ENCODE measurements around the gene DDAH1.

The DDAH1 gene

GRCh38 chr1:85437139-85437538 lies 27.8 kb downstream of the DDAH1 start:
- no peak for DNase-seq

- no peak for DNase-seq
Measured at GRCh38 chr1:85433096-85433495, 31.9 kb downstream of the DDAH1 start.

GRCh38 chr1:85428471-85429089 lies 36.4 kb downstream of the DDAH1 start:
- no peak for DNase-seq

GRCh38 chr1:85427849-85428248 lies 37.1 kb downstream of the DDAH1 start:
- no peak for DNase-seq

GRCh38 chr1:85427331-85427730 lies 37.6 kb downstream of the DDAH1 start:
- DNase-seq, result no peak

- DNase-seq, result no peak
Measured at GRCh38 chr1:85421179-85421578, 43.8 kb downstream of the DDAH1 start.

GRCh38 chr1:85420199-85420598 lies 44.8 kb downstream of the DDAH1 start:
- DNase-seq, result no peak

GRCh38 chr1:85417876-85418275 lies 47.1 kb downstream of the DDAH1 start:
- no peak for DNase-seq

GRCh38 chr1:85417017-85417416 lies 47.9 kb downstream of the DDAH1 start:
- DNase-seq, result no peak

- no peak for DNase-seq
Measured at GRCh38 chr1:85413169-85413568, 51.8 kb downstream of the DDAH1 start.

GRCh38 chr1:85411567-85412305 lies 53.2 kb downstream of the DDAH1 start:
- DNase-seq, result no peak

GRCh38 chr1:85409516-85409915 lies 55.4 kb downstream of the DDAH1 start:
- no peak for DNase-seq

GRCh38 chr1:85407746-85408377 lies 57.1 kb downstream of the DDAH1 start:
- no peak for DNase-seq

- DNase-seq, result no peak
Measured at GRCh38 chr1:85406887-85407533, 57.9 kb downstream of the DDAH1 start.

- DNase-seq, result no peak
Measured at GRCh38 chr1:85406081-85406480, 58.9 kb downstream of the DDAH1 start.

GRCh38 chr1:85404408-85404807 lies 60.6 kb downstream of the DDAH1 start:
- no peak for DNase-seq

GRCh38 chr1:85398391-85399064 lies 66.4 kb downstream of the DDAH1 start:
- no peak for DNase-seq

- no peak for DNase-seq
Measured at GRCh38 chr1:85397490-85398032, 67.4 kb downstream of the DDAH1 start.

GRCh38 chr1:85396194-85396593 lies 68.8 kb downstream of the DDAH1 start:
- no peak for DNase-seq

- no peak for DNase-seq
Measured at GRCh38 chr1:85394130-85394529, 70.8 kb downstream of the DDAH1 start.

GRCh38 chr1:85393490-85393889 lies 71.5 kb downstream of the DDAH1 start:
- no peak for DNase-seq

GRCh38 chr1:85388416-85388815 lies 76.5 kb downstream of the DDAH1 start:
- no peak for DNase-seq

- DNase-seq, result no peak
Measured at GRCh38 chr1:85387781-85388180, 77.2 kb downstream of the DDAH1 start.
